HepG2 (cell line): ENCODE measurements around the gene CSNK1D. TPM values are rescaled to one million over a fixed set of nuclear protein-coding genes. Genes with fewer than 3 reads are reported as not detected.

ENCODE experiments used
- BCLAF1 ChIP-seq: fragments of 450-650 bp; IDR thresholded peaks from 2 replicates; pipeline ENCODE4 v1.6.1; 2017; ENCODE audit warnings: mild to moderate bottlenecking
- BHLHE40 ChIP-seq: IDR thresholded peaks from 2 replicates; pipeline ENCODE4 v1.6.1; 2011; ENCODE audit warnings: low read length, improper control_type of control experiment
- GLI4 ChIP-seq: sonication (generic); formaldehyde crosslinking; IDR thresholded peaks from 2 replicates; pipeline ENCODE4 v1.5.1; 2020; ENCODE audit warnings: missing genetic modification reagents, mild to moderate bottlenecking, moderate library complexity, borderline replicate concordance
- HDAC1 ChIP-seq: sonication (generic); formaldehyde crosslinking; IDR thresholded peaks from 2 replicates; pipeline ENCODE4 v1.5.1; 2020; ENCODE audit warnings: mild to moderate bottlenecking, missing genetic modification reagents
- HOXA7 ChIP-seq: sonication (generic); formaldehyde crosslinking; IDR thresholded peaks from 2 replicates; pipeline ENCODE4 v1.8.1; 2022; ENCODE audit warnings: mild to moderate bottlenecking, missing genetic modification reagents, moderate library complexity
- IRX3 ChIP-seq: sonication (generic); formaldehyde crosslinking; IDR thresholded peaks from 2 replicates; pipeline ENCODE4 v1.8.1; 2023; ENCODE audit warnings: mild to moderate bottlenecking, low read depth, missing genetic modification reagents, borderline replicate concordance
- MEF2D ChIP-seq: sonication (generic); formaldehyde crosslinking; IDR thresholded peaks from 2 replicates; pipeline ENCODE4 v1.5.1; 2020; ENCODE audit warnings: mild to moderate bottlenecking, missing genetic modification reagents
- PREB ChIP-seq: sonication (generic); formaldehyde crosslinking; IDR thresholded peaks from 2 replicates; pipeline ENCODE4 v1.4.0; 2020; ENCODE audit warnings: missing genetic modification reagents
- RORA ChIP-seq: sonication (generic); formaldehyde crosslinking; IDR thresholded peaks from 2 replicates; pipeline ENCODE4 v1.5.0; 2020; ENCODE audit warnings: mild to moderate bottlenecking, missing genetic modification reagents, moderate library complexity
- SETDB1 ChIP-seq: sonication (generic); formaldehyde crosslinking; IDR thresholded peaks from 2 replicates; pipeline ENCODE4 v1.5.1; 2020; ENCODE audit warnings: missing genetic modification reagents, mild to moderate bottlenecking, borderline replicate concordance
- SMC3 ChIP-seq: IDR thresholded peaks from 2 replicates; pipeline ENCODE4 v1.6.1; 2011; ENCODE audit warnings: low read length, improper control_type of control experiment
- TBX3 ChIP-seq: fragments of 450-650 bp; IDR thresholded peaks from 2 replicates; pipeline ENCODE4 v1.6.1; 2017; ENCODE audit warnings: antibody characterized with exemption, mild to moderate bottlenecking, inconsistent platforms, borderline replicate concordance
- THAP11 ChIP-seq: IDR thresholded peaks from 2 replicates; pipeline ENCODE4 v1.6.1; 2016; ENCODE audit warnings: missing biosample characterization, missing genetic modification reagents
- ZBTB38 ChIP-seq: sonication (generic); formaldehyde crosslinking; IDR thresholded peaks from 2 replicates; pipeline ENCODE4 v1.5.1; 2020; ENCODE audit warnings: mild to moderate bottlenecking, missing genetic modification reagents
- ZBTB4 ChIP-seq: sonication (generic); formaldehyde crosslinking; IDR thresholded peaks from 2 replicates; pipeline ENCODE4 v1.4.0; 2020; ENCODE audit warnings: missing genetic modification reagents, mild to moderate bottlenecking, borderline replicate concordance
- ZNF263 ChIP-seq: sonication (generic); formaldehyde crosslinking; IDR thresholded peaks from 2 replicates; pipeline ENCODE4 v1.4.0; 2020; ENCODE audit warnings: missing genetic modification reagents
- ZNF33B ChIP-seq: sonication (generic); formaldehyde crosslinking; IDR thresholded peaks from 2 replicates; pipeline ENCODE4 v1.5.1; 2020; ENCODE audit warnings: mild to moderate bottlenecking, missing genetic modification reagents
- ZNF441 ChIP-seq: sonication (generic); formaldehyde crosslinking; IDR thresholded peaks from 2 replicates; pipeline ENCODE4 v1.7.0; 2021; ENCODE audit warnings: missing genetic modification reagents, borderline replicate concordance
- polyA plus RNA-seq, 8 experiments: library from polyadenylated mRNA; depleted of rRNA in 3 of 8; stranded (reverse) in 7 of 8; unstranded in 1 of 8; fragments of >200 nt; fragmentation: Illumina TruSeq in 4 of 8; extraction: Trizol in 4 of 8; gene quantifications; 2 replicates each; pipeline versions ENCODE4 v1.2.1 to v1.2.3, GENCODE V29; 2011 to 2016; ENCODE audit warnings: low read depth in 4 of 8, missing spikeins in 1 of 8, mixed read lengths in 1 of 8; ENCODE audit not compliant: insufficient read depth in 1 of 8
- total RNA-seq, 5 experiments: library from RNA; depleted of rRNA; stranded (reverse); fragments of >200 nt; fragmentation: Illumina TruSeq; extraction: Trizol; gene quantifications; 2 replicates each; pipeline ENCODE4 v1.2.3, GENCODE V29; 2016; ENCODE audit warnings: low read depth in 1 of 5

CSNK1D gene
- total and polyA plus RNA-seq, 2 of the 13 experiments (the other 11 are each of a cell fraction or from before 2014, with no cell fraction given) = 31.5 to 128 TPM

- TF ChIP-seq ZBTB4 (CRISPR knock-in tag) = no peak
- no peak for TF ChIP-seq PREB (CRISPR knock-in tag)
- TF ChIP-seq SMC3 = no peak
- no peak for TF ChIP-seq BHLHE40
- no peak for TF ChIP-seq RORA (CRISPR knock-in tag)
- TF ChIP-seq HDAC1 (CRISPR knock-in tag) = peak; percentile 78; the same call in 1 of the 2 replicates
- TF ChIP-seq TBX3 = no peak
- TF ChIP-seq ZNF441 = no peak
- TF ChIP-seq ZNF33B (CRISPR knock-in tag) = no peak
- TF ChIP-seq MEF2D = 0 out of 2 replicates have a peak, but pooled peaks have one; percentile 19
- TF ChIP-seq THAP11 = 0 out of 2 replicates have a peak, but pooled peaks have one; percentile 33
- no peak for TF ChIP-seq HOXA7
- TF ChIP-seq GLI4 (CRISPR knock-in tag) = no peak
- TF ChIP-seq IRX3 (CRISPR knock-in tag) = no peak
- TF ChIP-seq ZBTB38 (CRISPR knock-in tag) = no peak
- TF ChIP-seq BCLAF1 = no peak
- TF ChIP-seq SETDB1 (CRISPR knock-in tag) = no peak
- TF ChIP-seq ZNF263 (CRISPR knock-in tag) = peak; percentile 99; the same call in 1 of the 2 replicates
Observed at GRCh38 chr17:82226809-82227628, 46.5 kb downstream of the CSNK1D start (continued).
